Peyer's patch (tissue), 4 donors: ENCODE data around the gene FUT7.

Experiments used
- POLR2A ChIP-seq, 2 donors: fragments of 450-650 bp; IDR thresholded peaks; one replicate each; pipeline ENCODE4 v1.5.1; 2017; ENCODE audit warnings: antibody characterized with exemption in 2 of 2, mild to moderate bottlenecking in 2 of 2, moderate library complexity in 2 of 2
- TF ChIP-seq, protein P1 (sequence below), 6 experiments: fragments of 450-650 bp in 4 of 6; fragments of 200-600 bp in 2 of 6; sonication (generic) in 1 of 6; IDR thresholded peaks; one replicate each; pipeline ENCODE4 v1.5.1; 2017 to 2019; ENCODE audit warnings: antibody characterized with exemption in 6 of 6, mild to moderate bottlenecking in 3 of 6, moderate library complexity in 1 of 6

DNA sequence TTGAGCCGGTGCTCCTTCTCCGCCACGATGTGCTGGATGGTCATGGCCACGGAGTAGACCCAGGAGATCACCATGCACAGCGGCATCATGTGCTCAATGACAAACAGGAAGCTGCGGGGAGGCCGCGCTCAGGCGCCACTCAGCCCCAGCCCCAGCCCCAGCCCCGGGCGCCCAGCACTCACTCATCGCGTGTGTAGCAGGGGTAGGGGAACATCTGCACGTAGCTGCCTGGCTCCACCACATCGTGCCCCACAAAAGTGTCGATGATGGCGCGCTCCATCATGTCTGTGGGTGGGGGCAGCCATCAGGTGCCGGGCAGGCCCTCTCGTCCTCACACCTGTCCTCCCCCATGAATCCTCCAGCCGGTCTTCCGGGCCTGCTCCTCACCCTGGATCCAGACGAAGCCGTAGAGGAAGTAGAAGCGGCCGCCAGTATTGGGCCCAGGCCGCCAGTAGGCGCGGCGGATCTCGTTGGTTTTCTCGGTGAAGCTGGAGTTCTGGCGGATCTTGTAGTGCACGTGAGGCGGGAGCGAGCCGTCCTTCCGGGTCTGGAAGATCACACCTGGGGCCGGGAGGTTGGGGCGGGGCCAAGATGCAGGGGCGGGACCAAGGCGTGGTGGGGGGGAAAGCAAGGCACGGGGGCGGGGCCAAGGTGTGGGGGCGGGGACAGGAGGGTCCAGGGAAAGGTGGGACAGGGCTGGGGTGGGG, 13.9 kb downstream of the FUT7 start:
- TF ChIP-seq, protein P1, sequence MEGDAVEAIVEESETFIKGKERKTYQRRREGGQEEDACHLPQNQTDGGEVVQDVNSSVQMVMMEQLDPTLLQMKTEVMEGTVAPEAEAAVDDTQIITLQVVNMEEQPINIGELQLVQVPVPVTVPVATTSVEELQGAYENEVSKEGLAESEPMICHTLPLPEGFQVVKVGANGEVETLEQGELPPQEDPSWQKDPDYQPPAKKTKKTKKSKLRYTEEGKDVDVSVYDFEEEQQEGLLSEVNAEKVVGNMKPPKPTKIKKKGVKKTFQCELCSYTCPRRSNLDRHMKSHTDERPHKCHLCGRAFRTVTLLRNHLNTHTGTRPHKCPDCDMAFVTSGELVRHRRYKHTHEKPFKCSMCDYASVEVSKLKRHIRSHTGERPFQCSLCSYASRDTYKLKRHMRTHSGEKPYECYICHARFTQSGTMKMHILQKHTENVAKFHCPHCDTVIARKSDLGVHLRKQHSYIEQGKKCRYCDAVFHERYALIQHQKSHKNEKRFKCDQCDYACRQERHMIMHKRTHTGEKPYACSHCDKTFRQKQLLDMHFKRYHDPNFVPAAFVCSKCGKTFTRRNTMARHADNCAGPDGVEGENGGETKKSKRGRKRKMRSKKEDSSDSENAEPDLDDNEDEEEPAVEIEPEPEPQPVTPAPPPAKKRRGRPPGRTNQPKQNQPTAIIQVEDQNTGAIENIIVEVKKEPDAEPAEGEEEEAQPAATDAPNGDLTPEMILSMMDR (IDR thresholded peaks at IDR 0.05) = no peak
- TF ChIP-seq POLR2A (IDR thresholded peaks at IDR 0.05) = no peak
